OCI-LY7 (cell line): ENCODE results near the gene PTPRU. TPM values are rescaled to one million over a fixed set of nuclear protein-coding genes. Genes with fewer than 3 reads are reported as not detected.
A peak's percentile ranks its signal among the peaks of the same experiment; 100 is the strongest.

Experiments
- BruUV-seq: library from RNA; stranded (reverse); fragments of 400-500 nt; replicated peaks from 2 replicates; lab custom pipeline; 2021; lab: Mats Ljungman, UMichigan
- CTCF ChIA-PET: fragments of 300-600 bp; sonication (Branson Sonifier 250); formaldehyde crosslinking; loops from one replicate; lab custom pipeline; 2022; ENCODE audit warnings: antibody characterized with exemption; ENCODE audit not compliant: unreplicated experiment; lab: Charles Lee
- POLR2A ChIA-PET: fragments of 300-600 bp; sonication (Branson Sonifier 250); formaldehyde crosslinking; loops from one replicate; lab custom pipeline; 2022; ENCODE audit warnings: antibody characterized with exemption; lab: Charles Lee
- DNase-seq: peaks from one replicate; pipeline ENCODE4 v3.0.0-alpha.2; 2015; ENCODE audit warnings: low spot score
- H2AFZ ChIP-seq: fragments of 200-600 bp; sonication (generic), shearing (Covaris generic); 2 replicates; pipeline ENCODE4 v1.6.1; 2014; ENCODE audit warnings: mild to moderate bottlenecking, antibody characterized with exemption, low read length, moderate library complexity
- H3K27ac ChIP-seq: fragments of 200-600 bp; sonication (generic); 2 replicates; pipeline ENCODE4 v1.5.1; 2014; ENCODE audit warnings: mixed run types, low read depth, mild to moderate bottlenecking, moderate library complexity, low read length, inconsistent platforms; ENCODE audit not compliant: poor library complexity, severe bottlenecking
- H3K36me3 ChIP-seq: fragments of 200-600 bp; sonication (generic); 2 replicates; pipeline ENCODE4 v1.6.1; 2014; ENCODE audit warnings: mild to moderate bottlenecking, antibody characterized with exemption, low read length, moderate library complexity, mixed read lengths; ENCODE audit not compliant: insufficient read depth
- H3K4me1 ChIP-seq: fragments of 200-600 bp; sonication (generic); 2 replicates; pipeline ENCODE4 v1.5.1; 2014; ENCODE audit warnings: mild to moderate bottlenecking, low read length; ENCODE audit not compliant: insufficient read depth, poor library complexity, severe bottlenecking
- H3K4me2 ChIP-seq: fragments of 200-600 bp; sonication (generic); 2 replicates; pipeline ENCODE4 v1.6.1; 2014; ENCODE audit warnings: mild to moderate bottlenecking, low read length
- H3K4me3 ChIP-seq: fragments of 200-600 bp; sonication (generic); 2 replicates; pipeline ENCODE4 v1.5.1; 2014; ENCODE audit warnings: mild to moderate bottlenecking, low read depth, low read length; ENCODE audit not compliant: poor library complexity, severe bottlenecking
- H3K79me2 ChIP-seq: fragments of 200-600 bp; sonication (generic); 2 replicates; pipeline ENCODE4 v1.6.1; 2016; ENCODE audit warnings: low read depth, mild to moderate bottlenecking, low read length, moderate library complexity, mixed read lengths; ENCODE audit not compliant: insufficient read depth
- H3K9me2 ChIP-seq: fragments of 200-600 bp; sonication (generic); 2 replicates; pipeline ENCODE4 v1.6.1; 2016; ENCODE audit warnings: mild to moderate bottlenecking, low read length, mixed read lengths; ENCODE audit not compliant: insufficient read depth
- H3K9me3 ChIP-seq: fragments of 200-600 bp; sonication (generic); 2 replicates; pipeline ENCODE4 v1.6.1; 2014; ENCODE audit warnings: mild to moderate bottlenecking, mixed run types, low read length, mixed read lengths
- H4K20me1 ChIP-seq: fragments of 200-600 bp; sonication (generic); 2 replicates; pipeline ENCODE4 v1.6.1; 2014; ENCODE audit warnings: mild to moderate bottlenecking, antibody characterized with exemption, low read length, moderate library complexity, mixed read lengths; ENCODE audit not compliant: insufficient read depth
- CTCF ChIP-seq: fragments of 200-600 bp; sonication (generic); conservative IDR thresholded peaks from 2 replicates; pipeline ENCODE4 v1.5.1; 2014; ENCODE audit warnings: mild to moderate bottlenecking, antibody characterized with exemption, low read length, moderate library complexity, mixed read lengths
- EZH2phosphoT487 ChIP-seq: fragments of 200-600 bp; sonication (generic); IDR thresholded peaks from 2 replicates; pipeline ENCODE4 v1.6.1; 2018; ENCODE audit warnings: low read depth, borderline replicate concordance, mild to moderate bottlenecking, mixed run types, antibody characterized with exemption, low read length, moderate library complexity, mixed read lengths
- intact Hi-C: fragments of 100-400 bp; cut with micrococcal nuclease; formaldehyde crosslinking; loops from one replicate; pipeline ENCODE4 v1.10.0; 2022; ENCODE audit not compliant: unreplicated experiment
- total RNA-seq, 2 experiments: library from RNA; depleted of rRNA in 1 of 2; stranded (reverse); fragments of >200 nt in 1 of 2; shearing (Covaris generic) in 1 of 2; gene quantifications; 2 replicates each; pipeline ENCODE4 v1.2.3, GENCODE V29; 2014 to 2022

The PTPRU gene
- total RNA-seq, 2 experiments from 2014 or later: 2.5 to 4.6 TPM

DNA sequence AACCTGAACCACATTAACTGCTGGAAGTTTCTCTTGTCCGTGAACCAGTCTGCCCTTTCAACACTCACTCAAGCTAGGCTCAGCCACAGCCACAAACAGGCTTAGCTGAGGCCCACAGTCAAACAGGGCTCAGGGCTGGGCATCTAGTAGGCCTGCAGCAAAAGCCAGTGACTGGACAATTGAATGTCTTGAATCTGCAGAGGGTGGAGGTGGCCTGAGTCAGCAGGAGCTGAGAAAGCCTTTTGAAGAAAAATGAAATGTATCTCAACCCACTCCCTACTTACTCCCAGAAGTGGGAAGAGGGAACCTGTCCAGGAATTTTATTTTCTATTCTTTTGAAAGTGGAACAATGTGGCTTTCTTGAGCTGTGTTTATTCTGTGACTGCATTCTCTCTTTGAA lies 95.4 kb downstream of the PTPRU start:
- no TSS peak for BruUV-seq
- H3K9me2 ChIP-seq: no peaks in the 10 kb centered on the region
- H4K20me1 ChIP-seq: no peaks in the 10 kb centered on the region
- ChIA-PET CTCF (no interaction called here), POLR2A (no interaction called here)
- H3K4me3 ChIP-seq: no peak overlapping the region
- H3K4me1 ChIP-seq: no peaks in the 10 kb centered on the region
- no peaks in the 10 kb centered on the region for H3K79me2 ChIP-seq
- no peak overlapping the region for H2AFZ ChIP-seq
- H3K9me3 ChIP-seq: no peaks in the 10 kb centered on the region
- intact Hi-C loops: no loop called here
- H3K4me2 ChIP-seq: no peak overlapping the region
- TF ChIP-seq EZH2phosphoT487: no peak
- TF ChIP-seq CTCF: no peak
- H3K27ac ChIP-seq: no peak overlapping the region
- H3K36me3 ChIP-seq: no peaks in the 10 kb centered on the region
- no peak for DNase-seq

DNA sequence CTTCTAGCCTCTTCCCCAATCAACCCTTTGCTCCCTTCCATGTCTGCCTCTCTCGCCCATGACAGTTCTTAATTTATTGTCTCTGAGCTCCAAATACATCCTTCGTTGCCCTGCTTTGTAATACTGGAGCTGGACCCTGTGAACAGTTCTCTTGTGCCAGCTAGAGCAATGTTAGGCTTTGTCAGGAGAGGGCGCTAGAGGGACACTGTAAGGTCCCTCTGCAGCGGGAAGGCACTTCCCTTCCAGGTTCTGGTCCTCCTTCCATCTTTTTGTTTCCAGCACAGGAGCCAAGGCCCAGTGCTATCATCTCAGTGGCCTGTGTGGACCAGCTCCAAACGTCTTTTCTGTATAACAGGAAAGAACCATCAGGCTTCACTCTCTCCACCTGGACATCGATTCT lies 95.9 kb downstream of the PTPRU start:
- BruUV-seq: no TSS peak
- Histone ChIP-seq H2AFZ (no peak overlapping the region), H3K4me3 (no peak overlapping the region), H3K4me1 (no peaks in the 10 kb centered on the region), H3K4me2 (no peak overlapping the region), H3K9me3 (no peaks in the 10 kb centered on the region), H3K79me2 (no peaks in the 10 kb centered on the region), H3K27ac (no peak overlapping the region), H3K36me3 (no peaks in the 10 kb centered on the region), H4K20me1 (no peaks in the 10 kb centered on the region), H3K9me2 (no peaks in the 10 kb centered on the region)
- DNase-seq: peak; percentile 46
- ChIA-PET POLR2A (no interaction called here), CTCF (no interaction called here)
- intact Hi-C loops: no loop called here
- TF ChIP-seq CTCF (peak; percentile 75), EZH2phosphoT487 (no peak)

DNA sequence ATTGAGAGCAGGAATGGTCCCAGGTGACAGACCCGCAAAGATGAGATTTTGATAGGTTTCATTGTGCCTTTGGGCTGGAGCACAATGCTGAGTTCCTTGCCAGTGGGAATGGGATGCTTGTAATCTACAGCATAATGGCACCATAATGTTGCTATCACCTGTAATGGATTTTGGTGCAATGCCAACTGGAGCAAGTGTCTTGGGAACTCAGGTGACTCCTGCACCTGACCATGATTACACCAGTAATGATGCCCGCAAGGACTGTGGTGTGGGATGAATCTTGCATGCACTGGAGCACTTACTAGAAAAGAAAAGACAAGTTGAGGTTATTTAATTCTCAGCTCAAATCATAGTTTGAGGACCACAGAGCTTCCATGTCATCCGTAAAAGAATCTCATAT lies 96.7 kb downstream of the PTPRU start:
- Histone ChIP-seq H3K9me3 (no peaks in the 10 kb centered on the region), H3K4me3 (no peak overlapping the region), H3K27ac (no peak overlapping the region), H2AFZ (no peak overlapping the region), H3K9me2 (no peaks in the 10 kb centered on the region), H3K36me3 (no peaks in the 10 kb centered on the region), H4K20me1 (no peaks in the 10 kb centered on the region), H3K79me2 (no peaks in the 10 kb centered on the region), H3K4me2 (no peak overlapping the region), H3K4me1 (no peaks in the 10 kb centered on the region)
- no TSS peak for BruUV-seq
- POLR2A ChIA-PET: no interaction called here
- no peak for DNase-seq
- no peak for TF ChIP-seq CTCF
- TF ChIP-seq EZH2phosphoT487: no peak
- CTCF ChIA-PET: no interaction called here
- intact Hi-C loops: no loop called here
